C4-2B (cell line): ENCODE measurements around the gene FAAH.

ENCODE experiments used
- ZFX ChIP-seq: fragments of 450-650 bp; IDR thresholded peaks from 2 replicates; pipeline ENCODE4 v1.6.1; 2017
- TF ChIP-seq, protein P1 (sequence below): fragments of 450-650 bp; conservative IDR thresholded peaks from 2 replicates; pipeline ENCODE4 v1.5.1; 2017; ENCODE audit warnings: mild to moderate bottlenecking

DNA sequence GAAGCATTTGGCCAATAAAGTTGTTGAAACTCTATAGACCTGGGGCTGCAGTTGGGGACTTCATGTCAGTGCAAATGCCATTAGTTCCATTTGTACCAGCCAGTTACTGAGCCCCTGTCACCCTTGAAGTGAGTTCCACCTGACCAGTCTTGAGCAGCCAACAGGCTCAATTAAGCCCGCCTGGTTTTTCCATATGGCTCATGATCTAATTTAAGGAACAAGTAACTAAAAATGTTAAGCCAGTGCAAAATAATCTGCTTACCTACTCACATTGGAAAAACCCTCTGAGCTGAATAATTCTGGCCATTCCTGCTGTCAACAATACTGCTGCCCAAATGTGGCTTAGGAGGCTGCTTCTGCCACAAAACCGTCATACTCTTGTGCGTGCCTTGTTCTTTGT lies 32.0 kb upstream of the FAAH start:
- TF ChIP-seq, protein P1, sequence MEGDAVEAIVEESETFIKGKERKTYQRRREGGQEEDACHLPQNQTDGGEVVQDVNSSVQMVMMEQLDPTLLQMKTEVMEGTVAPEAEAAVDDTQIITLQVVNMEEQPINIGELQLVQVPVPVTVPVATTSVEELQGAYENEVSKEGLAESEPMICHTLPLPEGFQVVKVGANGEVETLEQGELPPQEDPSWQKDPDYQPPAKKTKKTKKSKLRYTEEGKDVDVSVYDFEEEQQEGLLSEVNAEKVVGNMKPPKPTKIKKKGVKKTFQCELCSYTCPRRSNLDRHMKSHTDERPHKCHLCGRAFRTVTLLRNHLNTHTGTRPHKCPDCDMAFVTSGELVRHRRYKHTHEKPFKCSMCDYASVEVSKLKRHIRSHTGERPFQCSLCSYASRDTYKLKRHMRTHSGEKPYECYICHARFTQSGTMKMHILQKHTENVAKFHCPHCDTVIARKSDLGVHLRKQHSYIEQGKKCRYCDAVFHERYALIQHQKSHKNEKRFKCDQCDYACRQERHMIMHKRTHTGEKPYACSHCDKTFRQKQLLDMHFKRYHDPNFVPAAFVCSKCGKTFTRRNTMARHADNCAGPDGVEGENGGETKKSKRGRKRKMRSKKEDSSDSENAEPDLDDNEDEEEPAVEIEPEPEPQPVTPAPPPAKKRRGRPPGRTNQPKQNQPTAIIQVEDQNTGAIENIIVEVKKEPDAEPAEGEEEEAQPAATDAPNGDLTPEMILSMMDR: no peak
- no peak for TF ChIP-seq ZFX
